LNCAP (cell line): Measurements from ENCODE around the gene ARHGEF12.

ENCODE experiments used
- TF ChIP-seq, protein P1 (sequence below): fragments of 450-650 bp; IDR thresholded peaks from 2 replicates; pipeline ENCODE4 v1.5.1; 2017; ENCODE audit warnings: mild to moderate bottlenecking

The ARHGEF12 gene

DNA sequence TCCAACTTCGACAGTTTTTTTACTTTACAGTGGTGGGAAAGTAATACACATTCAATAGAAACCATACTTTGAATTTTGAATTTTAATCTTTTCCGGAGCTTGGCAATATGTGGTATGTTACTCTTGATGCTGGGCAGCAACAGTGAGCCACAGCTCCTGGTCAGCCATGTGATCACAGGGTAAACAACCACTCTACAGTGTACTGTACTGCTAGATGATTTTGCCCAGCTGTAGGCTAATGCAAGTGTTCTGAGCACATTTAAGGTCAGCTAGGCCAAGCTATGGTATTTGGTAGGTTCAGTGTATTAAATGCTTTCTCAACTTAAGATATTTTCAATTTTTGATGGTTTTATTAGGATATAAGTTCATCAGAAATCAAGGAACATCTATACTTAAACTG lies 126.6 kb downstream of the ARHGEF12 start:
- TF ChIP-seq, protein P1, sequence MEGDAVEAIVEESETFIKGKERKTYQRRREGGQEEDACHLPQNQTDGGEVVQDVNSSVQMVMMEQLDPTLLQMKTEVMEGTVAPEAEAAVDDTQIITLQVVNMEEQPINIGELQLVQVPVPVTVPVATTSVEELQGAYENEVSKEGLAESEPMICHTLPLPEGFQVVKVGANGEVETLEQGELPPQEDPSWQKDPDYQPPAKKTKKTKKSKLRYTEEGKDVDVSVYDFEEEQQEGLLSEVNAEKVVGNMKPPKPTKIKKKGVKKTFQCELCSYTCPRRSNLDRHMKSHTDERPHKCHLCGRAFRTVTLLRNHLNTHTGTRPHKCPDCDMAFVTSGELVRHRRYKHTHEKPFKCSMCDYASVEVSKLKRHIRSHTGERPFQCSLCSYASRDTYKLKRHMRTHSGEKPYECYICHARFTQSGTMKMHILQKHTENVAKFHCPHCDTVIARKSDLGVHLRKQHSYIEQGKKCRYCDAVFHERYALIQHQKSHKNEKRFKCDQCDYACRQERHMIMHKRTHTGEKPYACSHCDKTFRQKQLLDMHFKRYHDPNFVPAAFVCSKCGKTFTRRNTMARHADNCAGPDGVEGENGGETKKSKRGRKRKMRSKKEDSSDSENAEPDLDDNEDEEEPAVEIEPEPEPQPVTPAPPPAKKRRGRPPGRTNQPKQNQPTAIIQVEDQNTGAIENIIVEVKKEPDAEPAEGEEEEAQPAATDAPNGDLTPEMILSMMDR, result no peak

DNA sequence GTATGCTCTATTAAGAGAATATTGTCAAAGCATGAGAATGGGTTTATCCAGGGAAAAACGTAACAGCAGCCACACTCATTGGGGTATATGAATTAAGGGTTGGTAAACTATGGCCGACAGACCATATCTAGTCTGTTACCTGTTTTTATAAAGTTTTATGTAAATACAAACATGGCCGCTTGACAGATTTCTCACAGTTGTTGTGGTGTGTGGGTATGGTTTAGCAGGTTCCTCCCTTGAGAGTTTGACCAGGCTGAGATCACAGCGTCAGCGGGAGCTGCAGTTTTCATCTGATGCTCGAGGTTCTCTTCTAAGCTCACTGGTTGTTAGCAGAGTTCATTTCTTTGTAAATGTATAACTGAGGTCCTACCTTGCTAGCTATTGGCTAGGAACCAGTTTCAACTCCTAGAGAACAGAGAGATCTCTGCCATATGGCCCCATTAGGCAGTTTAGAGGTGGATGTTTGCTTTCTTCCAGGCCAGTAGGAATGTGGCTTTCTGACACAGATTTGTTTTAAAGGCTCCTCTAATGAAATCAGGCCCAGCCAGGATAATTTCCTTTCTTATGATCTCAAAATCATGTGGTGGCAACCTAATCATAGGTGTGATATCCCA lies 129.8 kb downstream of the ARHGEF12 start:
- TF ChIP-seq, protein P1, result no peak

DNA sequence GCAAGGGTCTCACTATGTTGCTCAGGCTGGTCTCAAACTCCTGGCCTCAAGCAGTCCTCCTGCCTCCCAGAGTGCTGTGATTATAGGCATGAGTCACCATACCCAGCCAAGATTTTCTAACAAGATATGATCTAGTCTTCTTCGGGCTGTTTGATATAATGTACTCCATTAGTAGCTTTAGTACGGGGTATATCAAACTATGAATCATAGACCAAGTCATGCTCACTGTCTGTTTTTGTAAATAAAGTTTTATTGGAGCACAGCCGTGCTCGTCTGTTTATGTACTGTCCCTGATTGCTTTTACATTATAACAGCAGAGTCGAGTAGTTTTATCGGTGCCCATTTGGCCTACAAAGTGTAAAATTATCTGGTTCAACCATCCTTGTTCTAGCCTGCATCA lies 131.4 kb downstream of the ARHGEF12 start:
- TF ChIP-seq, protein P1, result no peak

DNA sequence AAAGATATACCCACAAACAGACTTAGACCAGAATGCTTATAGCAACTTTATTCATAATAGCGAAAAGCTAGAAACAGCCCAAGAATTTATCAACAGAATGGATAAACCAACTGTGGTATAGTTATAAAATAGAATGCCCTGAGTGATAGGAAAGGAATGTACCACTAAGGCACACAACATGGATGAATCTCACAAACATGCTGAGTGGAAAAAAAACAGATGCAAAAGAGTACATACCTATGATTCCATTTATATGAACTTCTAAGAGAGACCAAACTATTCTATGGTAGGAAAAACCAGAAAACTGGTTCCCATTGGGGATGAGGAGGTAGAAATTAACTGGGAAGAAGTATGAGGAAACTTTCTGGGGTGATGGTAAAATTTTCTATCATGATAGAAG lies 134.9 kb downstream of the ARHGEF12 start:
- TF ChIP-seq, protein P1, result no peak

DNA sequence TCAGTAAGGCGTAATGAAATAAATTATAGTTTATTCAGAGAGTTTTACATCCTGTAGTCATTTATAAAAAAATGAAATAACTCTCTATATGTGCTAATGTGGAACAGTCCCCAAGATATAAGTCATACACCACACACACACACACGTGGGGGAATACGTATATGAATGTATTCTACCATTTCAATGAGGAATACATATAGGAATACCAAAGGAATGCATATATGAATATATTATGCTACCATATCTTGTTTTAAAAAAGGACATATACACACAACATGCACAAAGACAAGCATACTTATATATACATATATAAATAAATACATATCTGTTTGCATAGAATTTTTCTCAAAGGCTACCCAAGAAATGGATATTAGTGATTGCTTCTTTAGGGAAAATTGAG lies 135.8 kb downstream of the ARHGEF12 start:
- TF ChIP-seq, protein P1, result no peak

DNA sequence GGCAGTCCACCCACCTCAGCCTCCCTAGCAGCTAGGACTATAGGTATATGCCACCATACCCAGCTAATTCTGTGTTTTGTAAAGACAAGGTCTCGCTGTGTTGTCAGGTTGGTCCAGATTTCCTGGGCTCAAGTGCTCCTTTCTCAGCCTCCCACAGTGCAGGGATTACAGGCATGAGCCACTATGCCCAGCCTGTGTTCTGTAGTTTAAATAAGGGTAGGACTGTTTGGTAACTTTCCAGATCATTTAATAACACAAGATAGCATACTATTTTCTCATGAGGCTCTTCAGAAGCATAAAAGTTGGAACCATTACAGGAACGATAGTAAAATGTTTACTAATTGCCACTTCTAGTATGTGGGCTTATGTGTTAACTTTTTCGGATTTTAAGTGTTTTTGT lies 137.3 kb downstream of the ARHGEF12 start:
- TF ChIP-seq, protein P1, result no peak

DNA sequence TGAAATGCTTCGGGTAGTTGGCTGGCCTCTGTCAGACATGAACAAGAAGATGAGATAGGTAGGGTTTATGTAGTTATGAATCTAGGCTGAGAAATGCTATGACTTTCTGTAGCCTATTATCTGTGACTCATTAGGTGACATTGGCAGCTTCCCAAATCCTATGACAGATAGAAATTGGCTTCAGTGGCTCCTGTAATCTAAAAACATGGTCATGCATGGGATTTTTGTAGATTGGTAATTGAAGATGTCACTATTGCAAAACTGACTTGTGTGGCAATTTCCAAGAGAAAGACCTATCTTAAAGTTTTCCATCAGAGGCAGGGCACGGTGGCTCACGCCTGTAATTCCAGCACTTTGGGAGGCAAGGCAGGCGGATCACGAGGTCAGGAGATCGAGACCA lies 145.9 kb downstream of the ARHGEF12 start:
- TF ChIP-seq, protein P1, result no peak

DNA sequence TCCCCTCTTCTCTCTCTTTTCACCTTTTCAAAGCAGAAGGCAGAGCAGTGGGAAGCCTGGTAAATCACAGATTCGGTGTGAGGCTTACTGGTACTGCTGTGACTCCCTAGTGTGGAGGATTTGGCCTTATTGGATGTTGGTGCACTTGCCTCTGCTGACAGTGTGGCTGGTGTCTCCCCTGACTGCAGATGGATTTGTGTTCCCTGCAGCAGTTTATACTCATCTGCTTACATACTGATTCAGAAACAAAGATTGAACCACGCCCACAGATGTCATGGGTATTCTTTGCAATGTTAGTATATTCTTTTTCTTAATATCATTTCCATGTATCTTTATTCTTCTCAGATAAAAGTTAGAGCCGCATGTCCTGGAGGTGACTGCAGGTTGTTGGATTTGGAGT lies 148.5 kb downstream of the ARHGEF12 start:
- TF ChIP-seq, protein P1, result no peak
